HepG2 (cell line): ENCODE results near the gene VGF. TPM values are rescaled to one million over a fixed set of nuclear protein-coding genes. Genes with fewer than 3 reads are reported as not detected.

ENCODE experiments used
- CCDC6 ChIP-seq: sonication (generic); formaldehyde crosslinking; IDR thresholded peaks from 2 replicates; pipeline ENCODE4 v1.8.1; 2022; ENCODE audit warnings: mild to moderate bottlenecking, missing genetic modification reagents, moderate library complexity
- ERF ChIP-seq: IDR thresholded peaks from 2 replicates; pipeline ENCODE4 v1.6.1; 2018; ENCODE audit warnings: missing biosample characterization, missing genetic modification reagents
- JDP2 ChIP-seq: sonication (generic); formaldehyde crosslinking; IDR thresholded peaks from 2 replicates; pipeline ENCODE4 v1.8.1; 2022; ENCODE audit warnings: missing genetic modification reagents, borderline replicate concordance
- MAFF ChIP-seq: IDR thresholded peaks from 2 replicates; pipeline ENCODE4 v1.6.1; 2011; ENCODE audit warnings: low read depth, low read length, improper control_type of control experiment
- MIER3 ChIP-seq: IDR thresholded peaks from 2 replicates; pipeline ENCODE4 v1.6.1; 2016; ENCODE audit warnings: missing compliant biosample characterization, borderline replicate concordance
- MTF2 ChIP-seq: sonication (generic); formaldehyde crosslinking; IDR thresholded peaks from 2 replicates; pipeline ENCODE4 v1.5.0; 2020; ENCODE audit warnings: missing genetic modification reagents, borderline replicate concordance
- REXO4 ChIP-seq: sonication (generic); formaldehyde crosslinking; IDR thresholded peaks from 2 replicates; pipeline ENCODE4 v1.8.0; 2022; ENCODE audit warnings: missing genetic modification reagents, mild to moderate bottlenecking, borderline replicate concordance
- ZNF572 ChIP-seq: sonication (generic); formaldehyde crosslinking; IDR thresholded peaks from 2 replicates; pipeline ENCODE4 v1.5.1; 2020; ENCODE audit warnings: mild to moderate bottlenecking, missing genetic modification reagents
- ZNF709 ChIP-seq: sonication (generic); formaldehyde crosslinking; IDR thresholded peaks from 2 replicates; pipeline ENCODE4 v1.5.0; 2020; ENCODE audit warnings: mild to moderate bottlenecking, missing genetic modification reagents
- ZSCAN12 ChIP-seq: sonication (generic); formaldehyde crosslinking; IDR thresholded peaks from 2 replicates; pipeline ENCODE4 v1.9.0; 2021; ENCODE audit warnings: mild to moderate bottlenecking, missing genetic modification reagents
- polyA plus RNA-seq, 8 experiments: library from polyadenylated mRNA; depleted of rRNA in 3 of 8; stranded (reverse) in 7 of 8; unstranded in 1 of 8; fragments of >200 nt; fragmentation: Illumina TruSeq in 4 of 8; extraction: Trizol in 4 of 8; gene quantifications; 2 replicates each; pipeline versions ENCODE4 v1.2.1 to v1.2.3, GENCODE V29; 2011 to 2016; ENCODE audit warnings: low read depth in 4 of 8, missing spikeins in 1 of 8, mixed read lengths in 1 of 8; ENCODE audit not compliant: insufficient read depth in 1 of 8
- total RNA-seq, 5 experiments: library from RNA; depleted of rRNA; stranded (reverse); fragments of >200 nt; fragmentation: Illumina TruSeq; extraction: Trizol; gene quantifications; 2 replicates each; pipeline ENCODE4 v1.2.3, GENCODE V29; 2016; ENCODE audit warnings: low read depth in 1 of 5
- TF ChIP-seq, protein P1 (sequence below): sonication (generic); formaldehyde crosslinking; IDR thresholded peaks from 2 replicates; pipeline ENCODE4 v1.4.0; 2020; ENCODE audit warnings: missing genetic modification reagents
- TF ChIP-seq, protein P2 (sequence below): IDR thresholded peaks from 2 replicates; pipeline ENCODE4 v1.6.1; 2018; ENCODE audit warnings: missing genetic modification reagents
- TF ChIP-seq, protein P3 (sequence below): sonication (generic); formaldehyde crosslinking; IDR thresholded peaks from 2 replicates; pipeline ENCODE4 v1.4.0; 2020; ENCODE audit warnings: mild to moderate bottlenecking, missing genetic modification reagents
- TF ChIP-seq, protein P4 (sequence below): sonication (generic); formaldehyde crosslinking; IDR thresholded peaks from 2 replicates; pipeline ENCODE4 v1.4.0; 2020; ENCODE audit warnings: mild to moderate bottlenecking, missing genetic modification reagents
- TF ChIP-seq, protein P5 (sequence below), 2 experiments: sonication (generic) in 1 of 2; formaldehyde crosslinking in 1 of 2; IDR thresholded peaks; 2 replicates each; pipeline versions ENCODE4 v1.5.1 to v1.6.1; 2011 to 2020; ENCODE audit warnings: borderline replicate concordance in 1 of 2, low read depth in 1 of 2, low read length in 1 of 2, mild to moderate bottlenecking in 1 of 2, missing genetic modification reagents in 1 of 2, moderate library complexity in 1 of 2

The VGF gene
- total and polyA plus RNA-seq, 2 of the 13 experiments (the other 11 are each of a cell fraction or from before 2014, with no cell fraction given) = 0.12 to 0.46 TPM

DNA sequence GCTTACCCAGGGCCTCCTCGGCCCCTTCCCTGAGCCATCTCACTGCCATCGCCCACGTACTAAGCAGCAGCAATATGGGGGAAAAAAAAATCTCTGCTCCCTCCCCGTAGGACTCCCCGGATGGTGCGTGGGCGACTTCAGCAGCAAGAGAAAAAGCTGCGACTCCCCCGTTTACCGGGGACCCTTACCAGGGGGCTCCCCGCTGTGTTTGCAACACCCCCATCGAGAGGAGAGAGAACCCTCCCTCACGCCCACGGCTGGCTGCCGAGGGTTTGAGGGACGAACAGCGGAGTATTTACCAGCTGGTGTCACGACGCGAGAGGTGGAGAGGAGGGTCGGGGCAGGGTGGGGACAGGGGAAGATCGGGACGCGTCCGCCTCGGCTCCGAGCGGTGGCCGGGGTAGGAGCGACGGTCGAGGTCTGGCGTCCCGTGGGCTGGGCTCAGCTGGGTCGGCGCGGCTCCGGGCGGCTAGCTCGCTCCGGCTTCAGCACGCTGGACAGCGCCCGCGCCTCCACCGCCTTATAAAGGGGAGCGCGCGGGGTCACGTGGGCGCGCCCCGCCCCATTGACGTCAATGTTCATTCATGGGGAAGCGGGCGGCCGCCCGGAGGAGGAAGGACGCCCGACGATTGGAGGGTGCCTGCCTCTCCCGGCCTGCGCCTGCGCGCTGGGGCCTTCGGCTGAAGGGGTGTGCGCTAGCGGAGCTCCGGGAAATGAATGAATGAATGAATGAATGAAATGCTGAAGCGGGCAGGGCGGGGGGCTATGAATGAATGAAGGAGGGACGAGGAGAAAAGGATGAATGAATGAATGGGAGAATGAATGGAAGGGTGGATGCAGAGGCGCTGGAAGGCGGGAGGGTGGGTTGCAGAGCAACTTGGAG, at the start of gene VGF (continued):
- TF ChIP-seq, protein P1, sequence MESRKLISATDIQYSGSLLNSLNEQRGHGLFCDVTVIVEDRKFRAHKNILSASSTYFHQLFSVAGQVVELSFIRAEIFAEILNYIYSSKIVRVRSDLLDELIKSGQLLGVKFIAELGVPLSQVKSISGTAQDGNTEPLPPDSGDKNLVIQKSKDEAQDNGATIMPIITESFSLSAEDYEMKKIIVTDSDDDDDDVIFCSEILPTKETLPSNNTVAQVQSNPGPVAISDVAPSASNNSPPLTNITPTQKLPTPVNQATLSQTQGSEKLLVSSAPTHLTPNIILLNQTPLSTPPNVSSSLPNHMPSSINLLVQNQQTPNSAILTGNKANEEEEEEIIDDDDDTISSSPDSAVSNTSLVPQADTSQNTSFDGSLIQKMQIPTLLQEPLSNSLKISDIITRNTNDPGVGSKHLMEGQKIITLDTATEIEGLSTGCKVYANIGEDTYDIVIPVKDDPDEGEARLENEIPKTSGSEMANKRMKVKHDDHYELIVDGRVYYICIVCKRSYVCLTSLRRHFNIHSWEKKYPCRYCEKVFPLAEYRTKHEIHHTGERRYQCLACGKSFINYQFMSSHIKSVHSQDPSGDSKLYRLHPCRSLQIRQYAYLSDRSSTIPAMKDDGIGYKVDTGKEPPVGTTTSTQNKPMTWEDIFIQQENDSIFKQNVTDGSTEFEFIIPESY (CRISPR knock-in tag) = peak; percentile 72
- TF ChIP-seq, protein P2, sequence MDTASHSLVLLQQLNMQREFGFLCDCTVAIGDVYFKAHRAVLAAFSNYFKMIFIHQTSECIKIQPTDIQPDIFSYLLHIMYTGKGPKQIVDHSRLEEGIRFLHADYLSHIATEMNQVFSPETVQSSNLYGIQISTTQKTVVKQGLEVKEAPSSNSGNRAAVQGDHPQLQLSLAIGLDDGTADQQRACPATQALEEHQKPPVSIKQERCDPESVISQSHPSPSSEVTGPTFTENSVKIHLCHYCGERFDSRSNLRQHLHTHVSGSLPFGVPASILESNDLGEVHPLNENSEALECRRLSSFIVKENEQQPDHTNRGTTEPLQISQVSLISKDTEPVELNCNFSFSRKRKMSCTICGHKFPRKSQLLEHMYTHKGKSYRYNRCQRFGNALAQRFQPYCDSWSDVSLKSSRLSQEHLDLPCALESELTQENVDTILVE = peak; percentile 98
- TF ChIP-seq ZNF709 (CRISPR knock-in tag) (peak; percentile 96), ZSCAN12 (peak; percentile 99), ERF (CRISPR knock-in tag) (peak; percentile 100), REXO4 (CRISPR knock-in tag) (peak; percentile 93), MTF2 (CRISPR knock-in tag) (peak; percentile 91), MAFF (no peak), MIER3 (CRISPR knock-in tag) (peak; percentile 94; the same call in 1 of the 2 replicates), CCDC6 (CRISPR knock-in tag) (peak; percentile 100), JDP2 (CRISPR knock-in tag) (peak; percentile 92; the same call in 1 of the 2 replicates), ZNF572 (no peak)
- TF ChIP-seq, protein P3, sequence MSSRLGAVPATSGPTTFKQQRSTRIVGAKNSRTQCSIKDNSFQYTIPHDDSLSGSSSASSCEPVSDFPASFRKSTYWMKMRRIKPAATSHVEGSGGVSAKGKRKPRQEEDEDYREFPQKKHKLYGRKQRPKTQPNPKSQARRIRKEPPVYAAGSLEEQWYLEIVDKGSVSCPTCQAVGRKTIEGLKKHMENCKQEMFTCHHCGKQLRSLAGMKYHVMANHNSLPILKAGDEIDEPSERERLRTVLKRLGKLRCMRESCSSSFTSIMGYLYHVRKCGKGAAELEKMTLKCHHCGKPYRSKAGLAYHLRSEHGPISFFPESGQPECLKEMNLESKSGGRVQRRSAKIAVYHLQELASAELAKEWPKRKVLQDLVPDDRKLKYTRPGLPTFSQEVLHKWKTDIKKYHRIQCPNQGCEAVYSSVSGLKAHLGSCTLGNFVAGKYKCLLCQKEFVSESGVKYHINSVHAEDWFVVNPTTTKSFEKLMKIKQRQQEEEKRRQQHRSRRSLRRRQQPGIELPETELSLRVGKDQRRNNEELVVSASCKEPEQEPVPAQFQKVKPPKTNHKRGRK (CRISPR knock-in tag) = no peak
- TF ChIP-seq, protein P4, sequence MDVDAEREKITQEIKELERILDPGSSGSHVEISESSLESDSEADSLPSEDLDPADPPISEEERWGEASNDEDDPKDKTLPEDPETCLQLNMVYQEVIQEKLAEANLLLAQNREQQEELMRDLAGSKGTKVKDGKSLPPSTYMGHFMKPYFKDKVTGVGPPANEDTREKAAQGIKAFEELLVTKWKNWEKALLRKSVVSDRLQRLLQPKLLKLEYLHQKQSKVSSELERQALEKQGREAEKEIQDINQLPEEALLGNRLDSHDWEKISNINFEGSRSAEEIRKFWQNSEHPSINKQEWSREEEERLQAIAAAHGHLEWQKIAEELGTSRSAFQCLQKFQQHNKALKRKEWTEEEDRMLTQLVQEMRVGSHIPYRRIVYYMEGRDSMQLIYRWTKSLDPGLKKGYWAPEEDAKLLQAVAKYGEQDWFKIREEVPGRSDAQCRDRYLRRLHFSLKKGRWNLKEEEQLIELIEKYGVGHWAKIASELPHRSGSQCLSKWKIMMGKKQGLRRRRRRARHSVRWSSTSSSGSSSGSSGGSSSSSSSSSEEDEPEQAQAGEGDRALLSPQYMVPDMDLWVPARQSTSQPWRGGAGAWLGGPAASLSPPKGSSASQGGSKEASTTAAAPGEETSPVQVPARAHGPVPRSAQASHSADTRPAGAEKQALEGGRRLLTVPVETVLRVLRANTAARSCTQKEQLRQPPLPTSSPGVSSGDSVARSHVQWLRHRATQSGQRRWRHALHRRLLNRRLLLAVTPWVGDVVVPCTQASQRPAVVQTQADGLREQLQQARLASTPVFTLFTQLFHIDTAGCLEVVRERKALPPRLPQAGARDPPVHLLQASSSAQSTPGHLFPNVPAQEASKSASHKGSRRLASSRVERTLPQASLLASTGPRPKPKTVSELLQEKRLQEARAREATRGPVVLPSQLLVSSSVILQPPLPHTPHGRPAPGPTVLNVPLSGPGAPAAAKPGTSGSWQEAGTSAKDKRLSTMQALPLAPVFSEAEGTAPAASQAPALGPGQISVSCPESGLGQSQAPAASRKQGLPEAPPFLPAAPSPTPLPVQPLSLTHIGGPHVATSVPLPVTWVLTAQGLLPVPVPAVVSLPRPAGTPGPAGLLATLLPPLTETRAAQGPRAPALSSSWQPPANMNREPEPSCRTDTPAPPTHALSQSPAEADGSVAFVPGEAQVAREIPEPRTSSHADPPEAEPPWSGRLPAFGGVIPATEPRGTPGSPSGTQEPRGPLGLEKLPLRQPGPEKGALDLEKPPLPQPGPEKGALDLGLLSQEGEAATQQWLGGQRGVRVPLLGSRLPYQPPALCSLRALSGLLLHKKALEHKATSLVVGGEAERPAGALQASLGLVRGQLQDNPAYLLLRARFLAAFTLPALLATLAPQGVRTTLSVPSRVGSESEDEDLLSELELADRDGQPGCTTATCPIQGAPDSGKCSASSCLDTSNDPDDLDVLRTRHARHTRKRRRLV (CRISPR knock-in tag) = peak; percentile 94
- TF ChIP-seq, protein P5, sequence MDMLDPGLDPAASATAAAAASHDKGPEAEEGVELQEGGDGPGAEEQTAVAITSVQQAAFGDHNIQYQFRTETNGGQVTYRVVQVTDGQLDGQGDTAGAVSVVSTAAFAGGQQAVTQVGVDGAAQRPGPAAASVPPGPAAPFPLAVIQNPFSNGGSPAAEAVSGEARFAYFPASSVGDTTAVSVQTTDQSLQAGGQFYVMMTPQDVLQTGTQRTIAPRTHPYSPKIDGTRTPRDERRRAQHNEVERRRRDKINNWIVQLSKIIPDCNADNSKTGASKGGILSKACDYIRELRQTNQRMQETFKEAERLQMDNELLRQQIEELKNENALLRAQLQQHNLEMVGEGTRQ (IDR thresholded peaks at IDR 0.05; ENCODE audit: low read depth, low read length) = peak; percentile 87
- TF ChIP-seq, protein P5 (CRISPR knock-in tag; IDR thresholded peaks at IDR 0.05; ENCODE audit: borderline replicate concordance) = peak; percentile 97
